PC-3 (cell line): ENCODE results near the gene NEK8. TPM values are rescaled to one million over a fixed set of nuclear protein-coding genes. Genes with fewer than 3 reads are reported as not detected.

Experiments
- ATAC-seq: fragments of 200-7000 bp; cut with Tn5 transposase; 2 replicates; pipeline ENCODE4 v1.9.1; 2020; ENCODE audit warnings: mild to moderate bottlenecking, moderate library complexity
- BruUV-seq: library from RNA; stranded (reverse); fragments of 400-500 nt; replicated peaks from 2 replicates; lab custom pipeline; 2021; lab: Mats Ljungman, UMichigan
- CTCF ChIA-PET: fragments of 300-600 bp; sonication (Branson Sonifier 250); formaldehyde crosslinking; loops from one replicate; lab custom pipeline; 2022; ENCODE audit warnings: antibody characterized with exemption; lab: Charles Lee
- POLR2A ChIA-PET: fragments of 300-600 bp; sonication (Branson Sonifier 250); formaldehyde crosslinking; loops from one replicate; lab custom pipeline; 2022; ENCODE audit warnings: antibody characterized with exemption; ENCODE audit not compliant: unreplicated experiment; lab: Charles Lee
- DNase-seq: peaks from one replicate; pipeline ENCODE4 v3.0.0-alpha.2; 2015
- H2AFZ ChIP-seq: fragments of 300-600 bp; sonication (generic); 2 replicates; pipeline ENCODE4 v1.6.0; 2016; ENCODE audit warnings: antibody characterized with exemption, low read length
- H3F3A ChIP-seq: fragments of 300-600 bp; sonication (generic); one replicate; pipeline ENCODE4 v1.6.0; 2017; ENCODE audit warnings: antibody characterized with exemption, low read length, control low read depth, mild to moderate bottlenecking; ENCODE audit not compliant: unreplicated experiment
- H3K27ac ChIP-seq: fragments of 300-600 bp; sonication (generic); 2 replicates; pipeline ENCODE4 v1.5.1; 2016; ENCODE audit warnings: mild to moderate bottlenecking, low read length
- H3K27me3 ChIP-seq: fragments of 300-600 bp; sonication (generic); 2 replicates; pipeline ENCODE4 v1.6.1; 2016; ENCODE audit warnings: low read length, mixed read lengths
- H3K36me3 ChIP-seq: fragments of 300-600 bp; sonication (generic); 2 replicates; pipeline ENCODE4 v1.6.1; 2016; ENCODE audit warnings: low read depth, mixed run types, low read length, mixed read lengths
- H3K4me1 ChIP-seq: fragments of 300-600 bp; sonication (generic); 2 replicates; pipeline ENCODE4 v1.5.1; 2016; ENCODE audit warnings: low read length; ENCODE audit not compliant: insufficient read depth
- H3K4me2 ChIP-seq: fragments of 300-600 bp; sonication (generic); 2 replicates; pipeline ENCODE4 v1.6.0; 2016; ENCODE audit warnings: low read length
- H3K4me3 ChIP-seq: fragments of 300-600 bp; sonication (generic); 2 replicates; pipeline ENCODE4 v1.5.1; 2016; ENCODE audit warnings: mild to moderate bottlenecking, low read length, mixed read lengths
- H3K79me2 ChIP-seq: fragments of 300-600 bp; sonication (generic); 2 replicates; pipeline ENCODE4 v1.6.1; 2017; ENCODE audit warnings: low read length, mixed read lengths
- H3K9ac ChIP-seq: fragments of 300-600 bp; sonication (generic); 2 replicates; pipeline ENCODE4 v1.6.0; 2016; ENCODE audit warnings: mild to moderate bottlenecking, low read length
- H3K9me2 ChIP-seq: fragments of 300-600 bp; sonication (generic); replicated peaks from 2 replicates; pipeline ENCODE4 v1.6.1; 2016; ENCODE audit warnings: mixed run types, low read length, mixed read lengths
- H3K9me3 ChIP-seq: fragments of 300-600 bp; sonication (generic); 2 replicates; pipeline ENCODE4 v1.6.1; 2016; ENCODE audit warnings: low read length, mixed read lengths
- H4K20me1 ChIP-seq: fragments of 300-600 bp; sonication (generic); 2 replicates; pipeline ENCODE4 v1.6.1; 2016; ENCODE audit warnings: low read length, mixed read lengths
- CTCF ChIP-seq: fragments of 300-600 bp; sonication (generic); conservative IDR thresholded peaks from 2 replicates; pipeline ENCODE4 v1.5.1; 2017; ENCODE audit warnings: antibody characterized with exemption, low read depth, mild to moderate bottlenecking, low read length
- EZH2 ChIP-seq: fragments of 300-600 bp; sonication (generic); IDR thresholded peaks from one replicate; pipeline ENCODE4 v1.6.1; 2017; ENCODE audit warnings: antibody characterized with exemption, mild to moderate bottlenecking, low read length; ENCODE audit not compliant: unreplicated experiment
- EZH2phosphoT487 ChIP-seq: fragments of 300-600 bp; sonication (generic); IDR thresholded peaks from 2 replicates; pipeline ENCODE4 v1.6.1; 2018; ENCODE audit warnings: mild to moderate bottlenecking, antibody characterized with exemption, low read length, borderline replicate concordance
- intact Hi-C: fragments of 100-400 bp; cut with micrococcal nuclease; formaldehyde crosslinking; loops from 2 replicates; pipeline ENCODE4 v1.9.0; 2023
- total RNA-seq: library from RNA; depleted of rRNA; stranded (reverse); fragments of >200 nt; gene quantifications from 2 replicates; pipeline ENCODE4 v1.2.3, GENCODE V29; 2014

The NEK8 gene
- total RNA-seq, 1 experiment from 2014 or later: 2.4 TPM

- no peaks in the 10 kb centered on the region for H3K9me3 ChIP-seq
- H3K9me2 ChIP-seq: no peaks in the 10 kb centered on the region
- no peak overlapping the region for H3K4me3 ChIP-seq
- no peaks in the 10 kb centered on the region for H3K36me3 ChIP-seq
- H4K20me1 ChIP-seq: no peaks in the 10 kb centered on the region
- H2AFZ ChIP-seq: no peak overlapping the region
- intact Hi-C loops: no loop called here
- ChIA-PET POLR2A (no interaction called here), CTCF (no interaction called here)
- BruUV-seq: no TSS peak
- H3K27me3 ChIP-seq: no peaks in the 10 kb centered on the region
- no peak overlapping the region for H3K4me2 ChIP-seq
- no peak for DNase-seq
- no peak overlapping the region for H3K9ac ChIP-seq
- no peak for ATAC-seq
- H3K79me2 ChIP-seq: no peaks in the 10 kb centered on the region
- TF ChIP-seq EZH2phosphoT487 (no peak), CTCF (no peak), EZH2 (no peak)
- no peak overlapping the region for H3K27ac ChIP-seq
- peaks cover 9% of the 10 kb centered on the region; the same call in 1 of the 2 replicates for H3K4me1 ChIP-seq
- H3F3A ChIP-seq: no peaks in the 10 kb centered on the region
Observed at GRCh38 chr17:28737316-28737715, 8.7 kb downstream of the NEK8 start.

GRCh38 chr17:28737770-28738679 lies 9.4 kb downstream of the NEK8 start:
- ATAC-seq: no peak
- Histone ChIP-seq H3K27ac (no peak overlapping the region), H3K9me2 (no peaks in the 10 kb centered on the region), H2AFZ (no peak overlapping the region), H3K27me3 (no peaks in the 10 kb centered on the region), H4K20me1 (no peaks in the 10 kb centered on the region), H3K4me1 (peaks cover 12% of the 10 kb centered on the region; the same call in 1 of the 2 replicates), H3K4me2 (no peak overlapping the region), H3K36me3 (no peaks in the 10 kb centered on the region), H3K79me2 (no peaks in the 10 kb centered on the region), H3K9me3 (no peaks in the 10 kb centered on the region), H3F3A (no peaks in the 10 kb centered on the region), H3K9ac (no peak overlapping the region), H3K4me3 (no peak overlapping the region)
- ChIA-PET POLR2A (no interaction called here), CTCF (no interaction called here)
- TF ChIP-seq EZH2phosphoT487 (no peak), CTCF (no peak), EZH2 (no peak)
- no TSS peak for BruUV-seq
- no peak for DNase-seq
- intact Hi-C loops: no loop called here
